22Rv1 (cell line): ENCODE data around the gene SETBP1.

ENCODE experiments used
- ZFX ChIP-seq: fragments of 450-650 bp; IDR thresholded peaks from 2 replicates; pipeline ENCODE4 v1.6.1; 2017; ENCODE audit warnings: antibody characterized with exemption, borderline replicate concordance
- TF ChIP-seq, protein P1 (sequence below): fragments of 450-650 bp; IDR thresholded peaks from 2 replicates; pipeline ENCODE4 v1.5.1; 2017; ENCODE audit warnings: mild to moderate bottlenecking

DNA sequence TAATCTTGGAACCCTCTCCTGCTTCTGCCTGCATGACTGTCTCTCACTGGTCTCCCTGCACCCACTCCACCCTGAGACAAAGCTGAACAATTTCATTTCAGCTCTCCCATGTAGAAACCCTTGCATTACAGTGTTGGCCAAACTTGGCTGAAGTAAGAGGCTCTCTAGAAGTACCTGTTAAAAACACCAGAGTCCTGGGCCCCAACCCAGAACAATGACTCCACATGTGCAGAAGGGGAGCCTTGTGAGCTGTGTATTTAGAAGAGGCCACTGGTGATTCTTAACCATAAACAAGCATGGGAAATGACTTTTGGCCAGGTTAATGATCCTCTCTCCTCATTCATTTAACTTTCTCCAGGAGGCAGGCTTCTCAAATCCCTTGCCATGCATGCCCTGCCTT lies 254.8 kb downstream of the SETBP1 start:
- TF ChIP-seq, protein P1, sequence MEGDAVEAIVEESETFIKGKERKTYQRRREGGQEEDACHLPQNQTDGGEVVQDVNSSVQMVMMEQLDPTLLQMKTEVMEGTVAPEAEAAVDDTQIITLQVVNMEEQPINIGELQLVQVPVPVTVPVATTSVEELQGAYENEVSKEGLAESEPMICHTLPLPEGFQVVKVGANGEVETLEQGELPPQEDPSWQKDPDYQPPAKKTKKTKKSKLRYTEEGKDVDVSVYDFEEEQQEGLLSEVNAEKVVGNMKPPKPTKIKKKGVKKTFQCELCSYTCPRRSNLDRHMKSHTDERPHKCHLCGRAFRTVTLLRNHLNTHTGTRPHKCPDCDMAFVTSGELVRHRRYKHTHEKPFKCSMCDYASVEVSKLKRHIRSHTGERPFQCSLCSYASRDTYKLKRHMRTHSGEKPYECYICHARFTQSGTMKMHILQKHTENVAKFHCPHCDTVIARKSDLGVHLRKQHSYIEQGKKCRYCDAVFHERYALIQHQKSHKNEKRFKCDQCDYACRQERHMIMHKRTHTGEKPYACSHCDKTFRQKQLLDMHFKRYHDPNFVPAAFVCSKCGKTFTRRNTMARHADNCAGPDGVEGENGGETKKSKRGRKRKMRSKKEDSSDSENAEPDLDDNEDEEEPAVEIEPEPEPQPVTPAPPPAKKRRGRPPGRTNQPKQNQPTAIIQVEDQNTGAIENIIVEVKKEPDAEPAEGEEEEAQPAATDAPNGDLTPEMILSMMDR = no peak
- no peak for TF ChIP-seq ZFX
